Naive thymus-derived CD8-positive, alpha-beta T cell (primary cell): ENCODE results near the gene CASP4. TPM values are rescaled to one million over a fixed set of nuclear protein-coding genes. Genes with fewer than 3 reads are reported as not detected.
A peak's percentile ranks its signal among the peaks of the same experiment; 100 is the strongest.

ENCODE experiments used
- ATAC-seq, 2 donors: fragments of 150-1000 bp; cut with Tn5 transposase in 1 of 2; sonication (Bioruptor Pico), chemical (Tn5 transposase) in 1 of 2; 1 replicate in 1 of 2; 2 replicates in 1 of 2; pipeline ENCODE4 v1.10.0; 2021; ENCODE audit warnings: mild to moderate bottlenecking in 2 of 2, moderate library complexity in 2 of 2
- POLR2A ChIA-PET: fragments of 350-600 bp; sonication (Branson Sonifier 250); formaldehyde crosslinking; loops from one replicate; lab custom pipeline; 2021; ENCODE audit warnings: antibody characterized with exemption; lab: Charles Lee
- DNase-seq, 10 donors: peaks; one replicate each; pipeline versions ENCODE4 v3.0.0 to v3.0.0-alpha.2; 2020 to 2022
- H3K27ac Mint-ChIP-seq, 10 donors: one replicate each; pipeline ENCODE4 v1.8.0; 2020 to 2022; ENCODE audit warnings: mild to moderate bottlenecking in 10 of 10, mixed read lengths in 10 of 10, moderate library complexity in 4 of 10, inconsistent platforms in 1 of 10
- H3K27me3 Mint-ChIP-seq, 5 donors: one replicate each; pipeline ENCODE4 v1.8.0; 2021 to 2022; ENCODE audit warnings: mixed read lengths in 5 of 5
- H3K36me3 Mint-ChIP-seq, 3 donors: one replicate each; pipeline ENCODE4 v1.8.0; 2020 to 2022; ENCODE audit warnings: mixed read lengths in 3 of 3, mild to moderate bottlenecking in 2 of 3, inconsistent platforms in 1 of 3
- H3K4me1 Mint-ChIP-seq, 4 donors: one replicate each; pipeline ENCODE4 v1.8.0; 2021 to 2022; ENCODE audit warnings: mixed read lengths in 4 of 4
- H3K4me3 Mint-ChIP-seq, 10 donors: one replicate each; pipeline ENCODE4 v1.8.0; 2020 to 2022; ENCODE audit warnings: mild to moderate bottlenecking in 10 of 10, mixed read lengths in 10 of 10, moderate library complexity in 6 of 10, inconsistent platforms in 1 of 10
- H3K9me3 Mint-ChIP-seq, 9 donors: one replicate each; pipeline ENCODE4 v1.8.0; 2020 to 2022; ENCODE audit warnings: mixed read lengths in 9 of 9, mild to moderate bottlenecking in 3 of 9, inconsistent platforms in 1 of 9, moderate library complexity in 1 of 9
- polyA plus RNA-seq, 3 donors: library from polyadenylated mRNA; unstranded; fragments of 300-500 nt; fragmentation: Illumina TruSeq; gene quantifications; one replicate each; pipeline ENCODE4 v1.2.3, GENCODE V29; 2021
- total RNA-seq, 8 experiments: library from RNA in 2 of 8; stranded (reverse) in 2 of 8; gene quantifications; one replicate each; pipeline ENCODE4 v1.2.3 and lab custom pipeline; 2021 to 2026

Gene CASP4
- total and polyA plus RNA-seq, 5 experiments from 2014 or later: 71.9 to 84.0 (median 77.2) TPM

DNA sequence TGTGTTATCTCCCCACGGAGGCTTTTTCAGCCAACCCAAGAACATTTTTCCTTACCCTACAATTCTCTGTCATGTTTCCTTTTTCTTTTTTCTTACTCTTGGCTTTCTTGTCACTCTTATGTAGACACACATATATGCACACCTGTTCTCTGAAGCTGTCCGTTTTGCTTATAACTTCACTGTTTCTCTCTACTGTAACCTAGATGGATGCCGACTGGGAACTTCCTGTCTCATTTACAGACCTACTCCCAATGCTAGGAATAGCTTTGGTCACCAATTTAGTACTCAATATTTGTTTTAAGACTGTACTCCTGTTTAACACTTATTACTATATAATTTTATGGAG is 60.2 kb downstream of the CASP4 start:
- ATAC-seq (no peak), DNase-seq (no peak)
- H3K4me3 Mint-ChIP-seq: peak overlapping the region in 2 of 10 donors; percentile 37 to 39
- peak overlapping the region in 2 of 10 donors; percentile 49 to 63 for H3K27ac Mint-ChIP-seq
- peaks cover 12 to 25% (median 13%) of the 10 kb centered on the region in 3 donors for H3K36me3 Mint-ChIP-seq
- H3K27me3 Mint-ChIP-seq: no peaks in the 10 kb centered on the region
- H3K9me3 Mint-ChIP-seq: peaks cover 0 to 3% (median 0%) of the 10 kb centered on the region in 9 donors
- POLR2A ChIA-PET: interaction anchor here (0.6 kb wide), 1 partner anchor 36 kb away, joined by 3 read pairs; no protein-coding TSS in a partner anchor
- peaks cover 7 to 17% (median 14%) of the 10 kb centered on the region in 4 donors for H3K4me1 Mint-ChIP-seq

DNA sequence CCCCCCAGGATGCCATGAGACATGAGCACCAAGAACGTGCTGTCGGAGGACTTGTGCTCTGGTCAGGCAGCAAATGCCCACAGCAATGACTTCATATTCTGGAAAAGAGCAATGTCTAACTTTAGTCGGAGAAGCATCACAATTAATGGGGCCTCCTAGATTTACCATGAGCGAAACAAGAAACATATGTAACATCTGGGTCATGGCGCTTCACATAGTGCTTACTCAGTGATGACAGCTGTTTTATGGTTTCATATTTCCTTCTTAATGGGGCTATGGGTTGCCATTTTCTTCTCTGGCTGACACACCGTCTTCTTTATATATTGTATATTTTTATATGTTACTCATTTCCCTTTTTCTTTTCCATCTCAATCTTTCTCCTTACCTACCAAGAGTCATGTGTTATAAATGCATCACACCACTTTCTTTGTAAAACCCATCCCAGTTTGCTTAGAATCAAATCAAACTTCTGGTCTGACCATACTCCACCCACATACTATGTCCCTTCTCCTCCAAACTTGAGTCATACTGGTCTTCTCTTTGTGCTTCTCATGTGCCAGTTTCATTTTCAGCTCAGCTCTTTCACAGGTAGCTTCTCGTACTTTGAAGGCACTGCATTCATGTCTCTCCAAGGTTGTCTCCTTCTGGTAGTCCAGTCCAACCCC is 60.7 kb downstream of the CASP4 start:
- Mint-ChIP-seq H3K4me1 (peaks cover 7 to 15% (median 13%) of the 10 kb centered on the region in 4 donors), H3K4me3 (peak overlapping the region in 3 of 10 donors; percentile 37 to 43 (median 39)), H3K27ac (peak overlapping the region in 2 of 10 donors; percentile 49 to 63), H3K9me3 (peaks cover 0 to 3% (median 0%) of the 10 kb centered on the region in 9 donors), H3K36me3 (peaks cover 12 to 25% (median 13%) of the 10 kb centered on the region in 3 donors), H3K27me3 (no peaks in the 10 kb centered on the region)
- ATAC-seq (no peak), DNase-seq (no peak)
- POLR2A ChIA-PET: no interaction called here

GRCh38 chr11:104905271-104905670 is 63.1 kb downstream of the CASP4 start:
- POLR2A ChIA-PET: no interaction called here
- no peak for ATAC-seq
- H3K36me3 Mint-ChIP-seq: peaks cover 12 to 31% (median 13%) of the 10 kb centered on the region in 3 donors
- DNase-seq: no peak
- no peak overlapping the region for H3K4me3 Mint-ChIP-seq
- H3K9me3 Mint-ChIP-seq: peaks cover 0 to 8% (median 0%) of the 10 kb centered on the region in 9 donors
- H3K27ac Mint-ChIP-seq: no peak overlapping the region
- peaks cover 16 to 20% (median 20%) of the 10 kb centered on the region in 4 donors for H3K4me1 Mint-ChIP-seq
- no peaks in the 10 kb centered on the region for H3K27me3 Mint-ChIP-seq

DNA sequence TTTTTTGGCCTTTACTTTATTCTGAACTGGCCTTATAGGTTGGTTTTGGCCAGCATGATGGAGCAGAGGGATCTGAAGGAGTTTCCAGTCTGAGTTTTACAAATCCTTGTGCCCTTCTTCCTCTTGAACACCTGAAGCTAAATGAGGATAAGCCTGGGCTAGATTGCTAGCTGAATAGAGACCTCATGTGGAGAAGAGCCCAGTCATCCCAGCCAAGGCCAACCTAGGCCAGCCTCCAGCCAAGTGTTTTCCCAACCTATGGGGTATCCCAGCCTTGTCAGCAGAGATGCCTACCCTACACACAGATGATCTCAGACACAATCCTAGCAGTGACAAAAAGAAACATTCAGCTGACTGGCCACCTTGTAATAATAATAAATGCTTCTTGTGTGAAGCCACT is 69.1 kb downstream of the CASP4 start:
- POLR2A ChIA-PET: no interaction called here
- peaks cover 18 to 32% (median 27%) of the 10 kb centered on the region in 4 donors for H3K4me1 Mint-ChIP-seq
- DNase-seq (no peak), ATAC-seq (no peak)
- peak overlapping the region in 1 of 10 donors; percentile 32 for H3K27ac Mint-ChIP-seq
- H3K9me3 Mint-ChIP-seq: peaks cover 0 to 5% (median 0%) of the 10 kb centered on the region in 9 donors
- no peak overlapping the region for H3K4me3 Mint-ChIP-seq
- peaks cover 0 to 9% (median 0%) of the 10 kb centered on the region in 3 donors for H3K36me3 Mint-ChIP-seq
- no peaks in the 10 kb centered on the region for H3K27me3 Mint-ChIP-seq

- ATAC-seq (no peak), DNase-seq (no peak)
- Mint-ChIP-seq H3K9me3 (peaks cover 0 to 5% (median 0%) of the 10 kb centered on the region in 9 donors), H3K4me3 (peak overlapping the region in 7 of 10 donors; percentile 44 to 80 (median 54)), H3K36me3 (peaks cover 0 to 7% (median 0%) of the 10 kb centered on the region in 3 donors), H3K27ac (peak overlapping the region in 7 of 10 donors; percentile 1 to 76 (median 56)), H3K27me3 (no peaks in the 10 kb centered on the region), H3K4me1 (peaks cover 16 to 34% (median 27%) of the 10 kb centered on the region in 4 donors)
- POLR2A ChIA-PET: no interaction called here
Measured at GRCh38 chr11:104898685-104899013, 69.7 kb downstream of the CASP4 start.

- peak within 1 kb of the TSS; percentile 2 to 80 (median 52) for H3K4me3 Mint-ChIP-seq
- H3K27ac Mint-ChIP-seq: peak within 1 kb of the TSS in 9 of 10 donors; percentile 1 to 76 (median 58)
- H3K36me3 Mint-ChIP-seq: peaks cover 0 to 7% (median 0%) of the 10 kb centered on the region in 3 donors
- peaks cover 16 to 34% (median 27%) of the 10 kb centered on the region in 4 donors for H3K4me1 Mint-ChIP-seq
- ATAC-seq (peak; percentile 32 to 35), DNase-seq (no peak)
- POLR2A ChIA-PET: no interaction called here
- H3K9me3 Mint-ChIP-seq: peaks cover 0 to 5% (median 0%) of the 10 kb centered on the region in 9 donors
- H3K27me3 Mint-ChIP-seq: no peaks in the 10 kb centered on the region
Measured at GRCh38 chr11:104897891-104898684, 70.3 kb downstream of the CASP4 start, which contains the start of gene CASP12. CASP12 (minus strand) TSS chr11:104898460.

GRCh38 chr11:104895634-104896033 is 72.7 kb downstream of the CASP4 start:
- no peaks in the 10 kb centered on the region for H3K36me3 Mint-ChIP-seq
- peaks cover 4 to 20% (median 16%) of the 10 kb centered on the region in 4 donors for H3K4me1 Mint-ChIP-seq
- H3K27me3 Mint-ChIP-seq: no peaks in the 10 kb centered on the region
- no peak overlapping the region for H3K4me3 Mint-ChIP-seq
- H3K9me3 Mint-ChIP-seq: no peaks in the 10 kb centered on the region
- no peak for DNase-seq
- no peak overlapping the region for H3K27ac Mint-ChIP-seq
- POLR2A ChIA-PET: interaction anchor here (0.7 kb wide), 1 partner anchor 203 kb away, joined by 3 read pairs; no protein-coding TSS in a partner anchor
- no peak for ATAC-seq

GRCh38 chr11:104893876-104894275 is 74.5 kb downstream of the CASP4 start:
- no peak overlapping the region for H3K4me3 Mint-ChIP-seq

More at GRCh38 chr11:104893876-104894275, 74.5 kb downstream of the CASP4 start:
- ATAC-seq: no peak
- peak overlapping the region in 1 of 10 donors; percentile 5 for H3K27ac Mint-ChIP-seq
- no peaks in the 10 kb centered on the region for H3K9me3 Mint-ChIP-seq
- DNase-seq: no peak
- no peaks in the 10 kb centered on the region for H3K27me3 Mint-ChIP-seq
- no peaks in the 10 kb centered on the region for H3K36me3 Mint-ChIP-seq
- POLR2A ChIA-PET: no interaction called here
- H3K4me1 Mint-ChIP-seq: peaks cover 4 to 20% (median 14%) of the 10 kb centered on the region in 4 donors

Other genes with a start within 250 kb of the CASP4 start
- gene CASP12, start 70.1 kb downstream of the CASP4 start, total RNA-seq: not detected
- gene CASP12, start 70.1 kb downstream of the CASP4 start, polyA plus RNA-seq: not detected
- not detected for gene CASP5, start 54.6 kb upstream of the CASP4 start, total RNA-seq
- not detected for gene CASP5, start 54.6 kb upstream of the CASP4 start, polyA plus RNA-seq
- 10 to 100 TPM; 42.8 to 47.3 TPM for gene CASP1, start 66.6 kb upstream of the CASP4 start, total RNA-seq
- gene CASP1, start 66.6 kb upstream of the CASP4 start, polyA plus RNA-seq: 10 to 100 TPM; 63.9 to 96.1 (median 65.3) TPM
- gene CARD16, start 76.8 kb upstream of the CASP4 start, total RNA-seq: 10 to 100 TPM; 41.5 to 44.7 TPM
- gene CARD16, start 76.8 kb upstream of the CASP4 start, polyA plus RNA-seq: 100 to 1,000 TPM; 149 to 173 (median 166) TPM
- not detected for gene CARD18, start 171.2 kb upstream of the CASP4 start, total RNA-seq
- gene CARD18, start 171.2 kb upstream of the CASP4 start, polyA plus RNA-seq: not detected